Glutamatergic neuron (in vitro differentiated cells): ENCODE data around the gene HTRA2. TPM values are rescaled to one million over a fixed set of nuclear protein-coding genes. Genes with fewer than 3 reads are reported as not detected.
"Not testable (repeated sequence)": the region's sequence is repeated elsewhere in the genome, so short reads cannot be mapped to it uniquely, and the experiment has no call there.

Experiments used
- DNase-seq: peaks from one replicate; pipeline ENCODE4 v3.0.0; 2022
- H3K27ac Mint-ChIP-seq: one replicate; pipeline ENCODE4 v1.8.0; 2020; ENCODE audit warnings: mild to moderate bottlenecking, mixed read lengths, inconsistent platforms; ENCODE audit not compliant: unreplicated experiment
- H3K27me3 Mint-ChIP-seq: one replicate; pipeline ENCODE4 v1.8.0; 2020; ENCODE audit warnings: mild to moderate bottlenecking, moderate library complexity, mixed read lengths, inconsistent platforms; ENCODE audit not compliant: unreplicated experiment
- H3K36me3 Mint-ChIP-seq: one replicate; pipeline ENCODE4 v1.8.0; 2020; ENCODE audit warnings: mild to moderate bottlenecking, mixed read lengths, inconsistent platforms; ENCODE audit not compliant: unreplicated experiment
- H3K4me1 Mint-ChIP-seq: one replicate; pipeline ENCODE4 v1.8.0; 2020; ENCODE audit warnings: mild to moderate bottlenecking, low read depth, mixed read lengths, inconsistent platforms; ENCODE audit not compliant: unreplicated experiment
- H3K4me3 Mint-ChIP-seq: one replicate; pipeline ENCODE4 v1.8.0; 2020; ENCODE audit warnings: mild to moderate bottlenecking, mixed read lengths, inconsistent platforms; ENCODE audit not compliant: unreplicated experiment
- H3K9me3 Mint-ChIP-seq: one replicate; pipeline ENCODE4 v1.8.0; 2020; ENCODE audit warnings: mild to moderate bottlenecking, moderate library complexity, mixed read lengths, inconsistent platforms; ENCODE audit not compliant: unreplicated experiment
- long read RNA-seq: library from polyadenylated mRNA; unstranded; transcript quantifications from one replicate; pipeline ENCODE4 v2.0.0, GENCODE V29; 2020; ENCODE audit not compliant: unreplicated experiment
- total RNA-seq: library from RNA; stranded (reverse); fragmentation: NEBNext Ultra II Directional; extraction: Animal tissue kit (Norgen Biotek cat#: 25700); gene quantifications from one replicate; pipeline ENCODE4 v1.2.1, GENCODE V29; 2021; ENCODE audit not compliant: unreplicated experiment
- TF ChIP-seq, protein P1 (sequence below): fragments of 200-600 bp; sonication (generic); IDR thresholded peaks from one replicate; pipeline ENCODE4 v1.5.0; 2021; ENCODE audit not compliant: partially characterized antibody, unreplicated experiment

The HTRA2 gene
- total RNA-seq = 46.7 TPM
- long read RNA-seq, transcript HTRA2-201 (8 exons, 2,370 nt) = major isoform, 27 of 33 reads
- long read RNA-seq, partial matches to known transcripts = 2 of 33 reads
- long read RNA-seq, other reads (novel, unspliced or antisense) = 1 of 33 reads

DNA sequence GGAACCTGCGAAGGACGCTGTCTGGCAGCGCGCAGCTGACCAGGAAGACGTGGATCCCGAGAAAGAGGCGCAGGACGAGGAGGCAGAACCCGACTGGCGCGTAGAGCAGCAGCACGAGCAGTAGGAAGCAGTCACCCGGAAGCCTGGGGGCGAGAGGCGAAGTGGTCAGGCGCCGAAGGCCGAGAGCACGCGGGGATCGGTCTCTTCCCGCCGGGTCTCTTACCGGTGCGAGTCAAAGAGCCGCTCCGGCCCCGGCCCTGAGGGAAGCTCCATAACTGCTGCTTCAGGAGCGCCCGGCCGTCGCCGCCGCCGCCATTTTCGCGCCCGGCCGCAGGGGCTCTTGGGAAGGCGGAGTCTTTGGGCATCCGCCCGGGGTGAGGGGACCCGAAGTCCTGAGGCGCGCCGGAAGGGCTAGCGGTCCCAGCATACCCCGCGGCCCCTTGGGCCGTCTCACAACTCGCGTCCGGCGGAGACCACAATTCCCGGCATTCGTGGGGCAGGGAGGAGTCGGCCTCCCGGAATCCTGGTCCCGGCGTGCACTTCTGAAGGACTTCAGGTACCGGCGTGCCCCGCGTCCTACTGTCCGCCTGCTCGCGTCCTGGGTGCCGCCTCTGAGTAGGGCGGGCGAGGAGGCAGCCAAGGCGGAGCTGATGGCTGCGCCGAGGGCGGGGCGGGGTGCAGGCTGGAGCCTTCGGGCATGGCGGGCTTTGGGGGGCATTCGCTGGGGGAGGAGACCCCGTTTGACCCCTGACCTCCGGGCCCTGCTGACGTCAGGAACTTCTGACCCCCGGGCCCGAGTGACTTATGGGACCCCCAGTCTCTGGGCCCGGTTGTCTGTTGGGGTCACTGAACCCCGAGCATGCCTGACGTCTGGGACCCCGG is at the start of gene HTRA2, which contains the start of gene AUP1:
TSS of gene HTRA2 (plus strand) at position 577 of the 882 bp plus-strand sequence. CDS start at position 651, 74 bp downstream.
TSS of gene AUP1 (minus strand) at position 350 of the 882 bp plus-strand sequence. CDS start at position 273, 77 bp downstream.
- Mint-ChIP-seq H3K27ac (peak within 1 kb of the TSS; percentile 96), H3K36me3 (peaks cover 9% of the 10 kb centered on the region), H3K27me3 (peaks cover 10% of the 10 kb centered on the region), H3K4me3 (peak within 1 kb of the TSS; percentile 96), H3K9me3 (peaks cover 26% of the 10 kb centered on the region), H3K4me1 (peaks cover 20% of the 10 kb centered on the region)
- TF ChIP-seq, protein P1, sequence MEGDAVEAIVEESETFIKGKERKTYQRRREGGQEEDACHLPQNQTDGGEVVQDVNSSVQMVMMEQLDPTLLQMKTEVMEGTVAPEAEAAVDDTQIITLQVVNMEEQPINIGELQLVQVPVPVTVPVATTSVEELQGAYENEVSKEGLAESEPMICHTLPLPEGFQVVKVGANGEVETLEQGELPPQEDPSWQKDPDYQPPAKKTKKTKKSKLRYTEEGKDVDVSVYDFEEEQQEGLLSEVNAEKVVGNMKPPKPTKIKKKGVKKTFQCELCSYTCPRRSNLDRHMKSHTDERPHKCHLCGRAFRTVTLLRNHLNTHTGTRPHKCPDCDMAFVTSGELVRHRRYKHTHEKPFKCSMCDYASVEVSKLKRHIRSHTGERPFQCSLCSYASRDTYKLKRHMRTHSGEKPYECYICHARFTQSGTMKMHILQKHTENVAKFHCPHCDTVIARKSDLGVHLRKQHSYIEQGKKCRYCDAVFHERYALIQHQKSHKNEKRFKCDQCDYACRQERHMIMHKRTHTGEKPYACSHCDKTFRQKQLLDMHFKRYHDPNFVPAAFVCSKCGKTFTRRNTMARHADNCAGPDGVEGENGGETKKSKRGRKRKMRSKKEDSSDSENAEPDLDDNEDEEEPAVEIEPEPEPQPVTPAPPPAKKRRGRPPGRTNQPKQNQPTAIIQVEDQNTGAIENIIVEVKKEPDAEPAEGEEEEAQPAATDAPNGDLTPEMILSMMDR = no peak
- peak; percentile 98 for DNase-seq

DNA sequence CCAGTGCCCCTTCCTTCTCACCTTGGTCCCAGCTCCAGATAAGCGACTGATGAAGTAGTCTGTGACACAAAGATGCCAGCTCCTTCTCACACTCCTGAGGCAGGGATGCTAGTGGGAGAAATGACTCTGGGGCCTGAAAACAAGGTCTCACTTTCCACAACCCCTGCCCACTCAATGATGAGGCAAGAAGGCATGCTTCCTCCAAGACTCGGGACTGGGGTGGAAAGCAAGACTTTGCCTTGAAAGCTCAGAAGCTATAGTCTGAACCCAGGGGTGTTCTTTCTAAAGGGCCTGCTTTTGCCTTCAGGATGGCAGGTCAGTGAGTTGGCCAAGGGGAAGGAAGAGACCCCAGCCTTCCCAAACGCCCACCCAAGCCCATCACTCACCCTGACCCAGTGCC is 48.3 kb upstream of the HTRA2 start:
- TF ChIP-seq, protein P1 = no peak
- DNase-seq = no peak
- Mint-ChIP-seq H3K4me3 (peak overlapping the region; percentile 98), H3K4me1 (no peaks in the 10 kb centered on the region), H3K27me3 (peaks cover 15% of the 10 kb centered on the region), H3K27ac (no peak overlapping the region), H3K36me3 (no peaks in the 10 kb centered on the region), H3K9me3 (peaks cover 9% of the 10 kb centered on the region)

DNA sequence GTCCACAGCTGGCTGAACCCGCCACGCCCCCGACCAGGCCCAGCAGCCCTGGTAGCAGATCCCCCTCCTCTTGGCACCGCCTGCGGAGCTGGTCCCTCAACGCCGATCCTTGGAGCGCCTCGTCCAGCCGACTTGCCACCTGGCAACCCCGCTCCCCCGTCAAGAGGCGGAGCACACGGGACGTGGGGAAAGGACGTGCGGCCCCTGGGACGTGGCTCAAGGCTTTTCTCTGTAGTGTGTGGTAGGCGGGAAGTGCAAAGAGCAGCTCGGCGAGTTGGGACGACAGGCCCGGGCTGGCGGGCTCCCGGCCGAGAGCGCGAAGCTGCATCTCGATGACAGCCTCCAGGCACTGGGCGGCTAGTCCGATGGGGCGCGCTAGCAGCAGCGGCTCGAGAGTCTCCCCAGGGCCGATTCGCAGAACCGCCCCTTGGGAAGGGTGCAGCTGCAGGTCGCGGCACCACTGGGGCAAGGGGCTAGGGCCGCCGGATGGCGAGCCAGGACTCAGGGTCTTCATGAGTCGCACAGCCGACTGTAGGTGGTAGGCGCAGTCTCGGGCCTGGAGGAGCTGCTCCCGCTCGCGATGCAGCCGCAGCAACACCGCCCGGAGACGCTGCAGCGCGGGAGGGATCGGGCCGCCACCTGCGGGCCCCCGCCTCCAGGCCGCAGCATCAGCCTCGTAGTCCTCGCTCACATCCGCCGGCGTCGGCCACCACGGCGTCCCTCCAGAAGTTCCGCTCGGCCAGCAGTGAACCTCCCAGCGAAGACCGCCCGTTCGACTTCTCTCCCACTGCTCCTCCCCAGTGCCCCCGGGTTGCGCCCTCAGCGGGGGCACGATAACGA is 47.6 kb upstream of the HTRA2 start:
- Mint-ChIP-seq H3K4me1 (no peaks in the 10 kb centered on the region), H3K27ac (peak overlapping the region; percentile 99), H3K9me3 (peaks cover 9% of the 10 kb centered on the region), H3K27me3 (peaks cover 12% of the 10 kb centered on the region), H3K4me3 (peak overlapping the region; percentile 98), H3K36me3 (no peaks in the 10 kb centered on the region)
- peak; percentile 66 for DNase-seq
- TF ChIP-seq, protein P1 = no peak

DNA sequence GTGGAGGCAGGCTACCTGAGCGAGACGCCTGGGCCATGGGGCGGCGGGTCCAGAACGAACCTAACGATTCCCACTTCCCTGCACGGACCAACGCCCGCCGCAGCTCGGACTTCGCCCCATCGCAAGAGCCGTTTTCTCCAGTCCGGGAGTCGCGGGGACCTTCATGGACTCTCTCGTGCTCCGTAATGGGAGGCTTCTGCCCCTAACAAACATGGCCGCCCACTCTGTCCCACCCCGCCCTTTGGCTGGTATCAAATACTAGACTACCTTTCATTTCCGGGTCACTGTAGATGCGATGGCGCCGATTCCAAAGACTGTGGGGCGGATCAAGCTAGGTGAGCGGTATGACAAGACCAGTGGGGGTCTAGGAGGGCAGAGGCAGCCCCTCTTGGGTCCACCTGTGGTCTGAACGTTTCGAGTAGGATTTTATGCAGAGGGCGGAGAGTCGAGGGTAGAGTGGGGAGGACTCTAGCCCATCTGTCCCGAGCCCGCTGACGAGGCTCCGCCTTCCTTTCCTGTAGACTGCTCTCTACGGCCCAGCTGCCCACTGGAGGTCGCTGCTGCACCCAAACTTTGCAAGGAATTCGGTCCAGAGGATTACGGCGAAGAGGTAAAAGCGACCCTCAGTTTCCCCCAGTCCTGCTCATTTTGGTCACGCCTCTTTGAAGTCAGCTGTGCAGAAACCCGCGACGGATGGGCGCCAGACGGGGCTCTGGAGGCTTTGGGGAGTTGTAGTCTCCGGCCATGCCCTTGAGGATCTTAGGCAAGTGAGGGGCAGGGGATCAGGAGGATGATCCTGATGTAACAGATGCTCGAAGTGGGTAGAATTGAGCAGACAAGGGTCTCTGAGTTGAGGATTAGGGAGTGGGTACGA is 46.7 kb upstream of the HTRA2 start, which contains the start of the genes CCDC142 and TTC31:
TSS of gene CCDC142 (minus strand) at position 198 of the 874 bp plus-strand sequence. CDS start at position 37, 161 bp downstream.
TSS of gene TTC31 (plus strand) at position 281 of the 874 bp plus-strand sequence. CDS start at position 296, 15 bp downstream.
- Mint-ChIP-seq H3K27me3 (peaks cover 12% of the 10 kb centered on the region), H3K4me1 (no peaks in the 10 kb centered on the region), H3K36me3 (no peaks in the 10 kb centered on the region), H3K4me3 (peak within 1 kb of the TSS; percentile 98), H3K27ac (peak within 1 kb of the TSS; percentile 99), H3K9me3 (peaks cover 7% of the 10 kb centered on the region)
- peak; percentile 93 for DNase-seq
- TF ChIP-seq, protein P1 = peak; percentile 59

DNA sequence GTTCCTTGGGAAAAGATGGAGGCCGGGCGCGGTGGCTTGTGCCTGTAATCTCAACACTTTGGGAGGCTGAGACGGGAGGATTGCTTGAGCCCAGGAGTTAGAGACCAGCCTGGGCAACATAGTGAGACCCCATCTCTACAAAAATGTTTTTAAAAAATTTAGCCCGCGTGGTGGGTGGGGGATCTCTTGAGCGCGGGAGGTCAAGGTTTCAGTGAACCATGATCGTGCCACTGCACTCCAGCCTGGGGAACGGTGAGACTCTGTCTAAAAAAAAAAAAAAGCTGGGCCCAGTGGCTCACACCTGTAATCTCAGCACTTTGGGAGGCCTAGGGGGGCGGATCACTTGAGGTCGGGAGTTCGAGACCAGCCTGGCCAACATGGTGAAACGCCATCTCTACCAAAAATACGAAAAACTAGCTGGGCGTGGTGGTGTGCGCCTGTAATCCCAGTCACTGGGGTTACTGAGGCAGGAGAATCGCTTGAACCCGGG is 46.0 kb upstream of the HTRA2 start:
- H3K4me1 Mint-ChIP-seq, H3K9me3 Mint-ChIP-seq, DNase-seq, H3K36me3 Mint-ChIP-seq: not testable (repeated sequence)
- Mint-ChIP-seq H3K27ac (peak overlapping the region; percentile 99), H3K27me3 (peaks cover 12% of the 10 kb centered on the region), H3K4me3 (peak overlapping the region; percentile 98)
